ENCODE data around the gene DIPK1C. TPM values are rescaled to one million over a fixed set of nuclear protein-coding genes. Genes with fewer than 3 reads are reported as not detected.

The DIPK1C gene
- total and polyA plus RNA-seq, 2 experiments from 2014 or later: 0.28 to 0.40 TPM

DNA sequence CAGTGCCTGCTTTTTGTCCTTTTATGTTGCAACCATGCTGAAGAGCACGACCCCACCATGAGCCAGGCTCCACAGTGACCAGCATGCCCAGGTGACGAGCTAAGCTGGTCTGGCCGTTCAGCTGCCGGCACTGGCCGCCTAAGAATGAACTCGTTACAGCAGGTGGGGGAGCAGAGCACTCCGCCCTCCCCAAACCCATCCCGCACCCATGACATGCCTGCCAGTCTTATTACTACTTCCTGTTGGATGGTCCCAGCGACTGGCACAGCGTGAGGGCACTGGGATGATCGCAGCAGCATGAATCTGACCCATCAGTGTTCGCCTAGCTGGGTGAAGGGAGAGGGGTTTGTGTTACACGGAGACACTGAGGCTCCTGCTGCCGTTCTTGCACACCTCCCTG, 11.5 kb downstream of the DIPK1C start:
- no peaks in the 10 kb centered on the region for H3K9me2 ChIP-seq (replicated peaks; ENCODE audit: insufficient read depth)
- H3K79me2 ChIP-seq: no peaks in the 10 kb centered on the region
- H4K20me1 ChIP-seq (ENCODE audit: insufficient read depth, poor library complexity, severe bottlenecking): no peaks in the 10 kb centered on the region
- H3K4me3 ChIP-seq: no peak overlapping the region
- TF ChIP-seq EZH2phosphoT487 (IDR thresholded peaks at IDR 0.05; ENCODE audit: low read depth, severe bottlenecking, unreplicated experiment): no peak
- no peak for TF ChIP-seq EZH2 (IDR thresholded peaks at IDR 0.05; ENCODE audit: borderline replicate concordance)
- TF ChIP-seq, protein P1, sequence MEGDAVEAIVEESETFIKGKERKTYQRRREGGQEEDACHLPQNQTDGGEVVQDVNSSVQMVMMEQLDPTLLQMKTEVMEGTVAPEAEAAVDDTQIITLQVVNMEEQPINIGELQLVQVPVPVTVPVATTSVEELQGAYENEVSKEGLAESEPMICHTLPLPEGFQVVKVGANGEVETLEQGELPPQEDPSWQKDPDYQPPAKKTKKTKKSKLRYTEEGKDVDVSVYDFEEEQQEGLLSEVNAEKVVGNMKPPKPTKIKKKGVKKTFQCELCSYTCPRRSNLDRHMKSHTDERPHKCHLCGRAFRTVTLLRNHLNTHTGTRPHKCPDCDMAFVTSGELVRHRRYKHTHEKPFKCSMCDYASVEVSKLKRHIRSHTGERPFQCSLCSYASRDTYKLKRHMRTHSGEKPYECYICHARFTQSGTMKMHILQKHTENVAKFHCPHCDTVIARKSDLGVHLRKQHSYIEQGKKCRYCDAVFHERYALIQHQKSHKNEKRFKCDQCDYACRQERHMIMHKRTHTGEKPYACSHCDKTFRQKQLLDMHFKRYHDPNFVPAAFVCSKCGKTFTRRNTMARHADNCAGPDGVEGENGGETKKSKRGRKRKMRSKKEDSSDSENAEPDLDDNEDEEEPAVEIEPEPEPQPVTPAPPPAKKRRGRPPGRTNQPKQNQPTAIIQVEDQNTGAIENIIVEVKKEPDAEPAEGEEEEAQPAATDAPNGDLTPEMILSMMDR (IDR thresholded peaks at IDR 0.05; ENCODE audit: poor library complexity): no peak
- no peak overlapping the region for H3K4me2 ChIP-seq
- 88% methylated on average over 14 of the region's 14 CpGs for WGBS (ENCODE audit: low lambda C conversion rate, missing lambda C conversion rate)
- H3K27ac ChIP-seq: no peak overlapping the region
- no peaks in the 10 kb centered on the region for H3K36me3 ChIP-seq (replicated peaks; ENCODE audit: insufficient read depth, low read depth)
- H3K27me3 ChIP-seq: no peaks in the 10 kb centered on the region
- H3K9me3 ChIP-seq (ENCODE audit: low read depth): no peaks in the 10 kb centered on the region
- no peak overlapping the region for H2AFZ ChIP-seq
- DNase-seq (ENCODE audit: low spot score): no peak
- H3K4me1 ChIP-seq (ENCODE audit: insufficient read depth): no peaks in the 10 kb centered on the region

DNA sequence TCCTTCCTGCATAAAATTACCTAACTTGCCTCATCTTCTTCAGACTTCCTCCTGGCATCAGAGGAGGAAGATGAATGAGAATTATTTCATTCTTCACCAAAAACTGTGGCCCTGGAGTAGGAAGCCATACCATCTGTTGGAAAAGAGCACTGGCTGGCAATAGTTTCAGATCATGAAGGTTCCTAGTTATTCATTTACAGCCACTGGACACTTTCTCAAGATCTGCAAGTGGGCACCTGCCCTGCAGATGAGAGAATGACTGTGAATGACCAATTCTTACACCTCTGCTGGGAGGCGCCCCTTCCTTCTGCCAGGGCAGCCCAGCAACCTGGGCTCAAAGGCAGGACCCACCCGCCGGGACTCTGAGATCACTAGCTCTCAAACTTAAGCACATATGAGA, 13.0 kb downstream of the DIPK1C start:
- Histone ChIP-seq H3K9me3 (ENCODE audit: low read depth) (no peaks in the 10 kb centered on the region), H2AFZ (no peak overlapping the region), H4K20me1 (ENCODE audit: insufficient read depth, poor library complexity, severe bottlenecking) (no peaks in the 10 kb centered on the region), H3K9me2 (replicated peaks; ENCODE audit: insufficient read depth) (no peaks in the 10 kb centered on the region), H3K79me2 (no peaks in the 10 kb centered on the region), H3K4me3 (no peak overlapping the region), H3K27me3 (no peaks in the 10 kb centered on the region), H3K36me3 (replicated peaks; ENCODE audit: insufficient read depth, low read depth) (no peaks in the 10 kb centered on the region), H3K4me1 (ENCODE audit: insufficient read depth) (no peaks in the 10 kb centered on the region), H3K27ac (no peak overlapping the region), H3K4me2 (no peak overlapping the region)
- no peak for DNase-seq (ENCODE audit: low spot score)
- TF ChIP-seq EZH2 (IDR thresholded peaks at IDR 0.05; ENCODE audit: borderline replicate concordance) (no peak), EZH2phosphoT487 (IDR thresholded peaks at IDR 0.05; ENCODE audit: low read depth, severe bottlenecking, unreplicated experiment) (no peak)
- TF ChIP-seq, protein P1 (IDR thresholded peaks at IDR 0.05; ENCODE audit: poor library complexity): no peak
- 92% methylated on average over 3 of the region's 3 CpGs for WGBS (ENCODE audit: low lambda C conversion rate, missing lambda C conversion rate)

DNA sequence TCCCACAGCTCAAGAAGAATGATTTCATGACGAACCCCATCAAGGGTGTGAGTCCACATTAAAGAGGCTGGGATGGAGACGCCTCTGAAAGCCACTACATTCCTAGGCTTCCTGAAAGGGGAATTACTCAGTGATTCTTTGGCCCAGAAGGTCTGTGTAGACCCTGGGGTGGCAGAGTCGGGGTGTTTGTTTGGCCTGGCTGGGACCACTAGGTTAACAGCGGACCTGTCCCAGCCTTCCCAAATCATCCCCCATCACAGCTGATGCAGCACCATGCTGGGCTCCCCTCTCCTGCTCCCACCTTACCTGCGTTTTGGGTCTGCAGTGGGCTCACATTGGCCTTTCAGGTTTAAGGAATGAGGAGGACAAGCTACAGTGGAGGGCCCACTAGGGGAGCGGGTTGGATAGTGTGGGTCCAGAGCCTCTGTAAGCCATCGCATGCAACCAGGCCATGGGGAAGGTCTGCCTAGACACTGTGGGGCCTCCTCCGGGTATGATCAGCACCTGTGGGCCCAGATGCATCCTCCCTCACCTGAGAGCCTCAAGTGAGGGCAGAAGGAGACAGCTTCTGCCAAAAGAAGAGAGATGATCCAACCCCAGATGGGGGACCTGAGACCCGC, 16.2 kb downstream of the DIPK1C start:
- Histone ChIP-seq H3K79me2 (no peaks in the 10 kb centered on the region), H3K27ac (no peak overlapping the region), H3K36me3 (replicated peaks; ENCODE audit: insufficient read depth, low read depth) (no peaks in the 10 kb centered on the region), H3K4me1 (ENCODE audit: insufficient read depth) (no peaks in the 10 kb centered on the region), H3K9me2 (replicated peaks; ENCODE audit: insufficient read depth) (no peaks in the 10 kb centered on the region), H3K4me2 (no peak overlapping the region), H3K9me3 (ENCODE audit: low read depth) (no peaks in the 10 kb centered on the region), H2AFZ (no peak overlapping the region), H3K4me3 (no peak overlapping the region), H4K20me1 (ENCODE audit: insufficient read depth, poor library complexity, severe bottlenecking) (no peaks in the 10 kb centered on the region), H3K27me3 (no peaks in the 10 kb centered on the region)
- no peak for DNase-seq (ENCODE audit: low spot score)
- WGBS (ENCODE audit: low lambda C conversion rate, missing lambda C conversion rate): 91% methylated on average over 9 of the region's 9 CpGs
- no peak for TF ChIP-seq EZH2phosphoT487 (IDR thresholded peaks at IDR 0.05; ENCODE audit: low read depth, severe bottlenecking, unreplicated experiment)
- TF ChIP-seq, protein P1 (IDR thresholded peaks at IDR 0.05; ENCODE audit: poor library complexity): no peak
- no peak for TF ChIP-seq EZH2 (IDR thresholded peaks at IDR 0.05; ENCODE audit: borderline replicate concordance)

Data from hepatocyte (in vitro differentiated cells).